Neural cell (in vitro differentiated cells): ENCODE measurements around the gene LCN2. TPM values are rescaled to one million over a fixed set of nuclear protein-coding genes. Genes with fewer than 3 reads are reported as not detected.

Experiments
- H2AFZ ChIP-seq: fragments of 200-600, 300-800 bp; sonication (generic), shearing (Covaris generic); 2 replicates; pipeline ENCODE4 v1.6.0; 2014; ENCODE audit warnings: low read depth, mild to moderate bottlenecking, antibody characterized with exemption, low read length, moderate library complexity
- H3F3A ChIP-seq: fragments of 200-600 bp; shearing (Covaris generic); 2 replicates; pipeline ENCODE4 v1.6.1; 2016; ENCODE audit warnings: mild to moderate bottlenecking, moderate library complexity, mixed read lengths, antibody characterized with exemption, low read length; ENCODE audit not compliant: insufficient read depth, poor library complexity, severe bottlenecking
- H3K27ac ChIP-seq: fragments of 200-600, 300-800 bp; sonication (generic), shearing (Covaris generic); 2 replicates; pipeline ENCODE4 v1.5.1; 2014; ENCODE audit warnings: mild to moderate bottlenecking, low read length, moderate library complexity
- H3K27me3 ChIP-seq: fragments of 300-800, 200-600 bp; sonication (generic), shearing (Covaris generic); 2 replicates; pipeline ENCODE4 v1.6.0; 2014; ENCODE audit warnings: mild to moderate bottlenecking, low read depth, low read length, moderate library complexity; ENCODE audit not compliant: insufficient read depth
- H3K36me3 ChIP-seq: fragments of 300-800, 200-600 bp; sonication (generic), shearing (Covaris generic); 2 replicates; pipeline ENCODE4 v1.5.1; 2014; ENCODE audit warnings: mild to moderate bottlenecking, antibody characterized with exemption, low read length, moderate library complexity; ENCODE audit not compliant: insufficient read depth
- H3K4me2 ChIP-seq: fragments of 300-800, 200-600 bp; sonication (generic), shearing (Covaris generic); 2 replicates; pipeline ENCODE4 v1.6.0; 2014; ENCODE audit warnings: mild to moderate bottlenecking, low read length
- H3K4me3 ChIP-seq: fragments of 300-800, 200-600 bp; sonication (generic), shearing (Covaris generic); 2 replicates; pipeline ENCODE4 v1.5.1; 2014; ENCODE audit warnings: mild to moderate bottlenecking, low read length, moderate library complexity
- H3K79me2 ChIP-seq: fragments of 200-600 bp; shearing (Covaris generic); replicated peaks from 2 replicates; pipeline ENCODE4 v1.6.0; 2014; ENCODE audit warnings: mild to moderate bottlenecking, low read length, moderate library complexity; ENCODE audit not compliant: insufficient read depth
- H3K9ac ChIP-seq: fragments of 300-800, 200-600 bp; sonication (generic), shearing (Covaris generic); 2 replicates; pipeline ENCODE4 v1.6.1; 2016; ENCODE audit warnings: mild to moderate bottlenecking, low read length, mixed read lengths
- H3K9me2 ChIP-seq: fragments of 200-600 bp; shearing (Covaris generic); 2 replicates; pipeline ENCODE4 v1.6.1; 2016; ENCODE audit warnings: mild to moderate bottlenecking, low read length, mixed read lengths; ENCODE audit not compliant: insufficient read depth
- H3K9me3 ChIP-seq: fragments of 200-600, 300-800 bp; sonication (generic), shearing (Covaris generic); 2 replicates; pipeline ENCODE4 v1.6.1; 2016; ENCODE audit warnings: mild to moderate bottlenecking, mixed run types, low read length, moderate library complexity, mixed read lengths
- H4K20me1 ChIP-seq: fragments of 200-600 bp; shearing (Covaris generic); 2 replicates; pipeline ENCODE4 v1.6.1; 2016; ENCODE audit warnings: mild to moderate bottlenecking, mixed run types; ENCODE audit not compliant: insufficient read depth
- CTCF ChIP-seq: fragments of 450-650 bp; IDR thresholded peaks from 2 replicates; pipeline ENCODE4 v1.5.1; 2014; ENCODE audit warnings: antibody characterized with exemption, mild to moderate bottlenecking, moderate library complexity; ENCODE audit not compliant: poor library complexity, severe bottlenecking
- EP300 ChIP-seq: fragments of 450-650 bp; conservative IDR thresholded peaks from 2 replicates; pipeline ENCODE4 v1.6.1; 2014; ENCODE audit warnings: antibody characterized with exemption, mild to moderate bottlenecking, moderate library complexity; ENCODE audit not compliant: poor library complexity, severe bottlenecking
- EZH2 ChIP-seq: fragments of 200-600, 300-800 bp; shearing (Covaris generic), sonication (generic); IDR thresholded peaks from 2 replicates; pipeline ENCODE4 v1.6.1; 2014; ENCODE audit warnings: antibody characterized with exemption, low read length, borderline replicate concordance, mild to moderate bottlenecking; ENCODE audit not compliant: insufficient read depth, poor library complexity, severe bottlenecking
- MXI1 ChIP-seq: fragments of 450-650 bp; conservative IDR thresholded peaks from 2 replicates; pipeline ENCODE4 v1.6.1; 2014; ENCODE audit warnings: antibody characterized with exemption, mild to moderate bottlenecking; ENCODE audit not compliant: poor library complexity, severe bottlenecking
- POLR2AphosphoS5 ChIP-seq: IDR thresholded peaks from 2 replicates; pipeline ENCODE4 v1.6.1; 2012
- RAD21 ChIP-seq: fragments of 450-650 bp; conservative IDR thresholded peaks from 2 replicates; pipeline ENCODE4 v1.6.1; 2014; ENCODE audit warnings: antibody characterized with exemption, mild to moderate bottlenecking, moderate library complexity
- SMC3 ChIP-seq: fragments of 450-650 bp; conservative IDR thresholded peaks from 2 replicates; pipeline ENCODE4 v1.6.1; 2014; ENCODE audit warnings: antibody characterized with exemption, mild to moderate bottlenecking, moderate library complexity; ENCODE audit not compliant: poor library complexity
- TAF1 ChIP-seq: IDR thresholded peaks from 2 replicates; pipeline ENCODE4 v1.6.1; 2012; ENCODE audit warnings: low read depth
- polyA plus RNA-seq: library from polyadenylated mRNA; depleted of rRNA; stranded (reverse); fragments of >200 nt; gene quantifications from 2 replicates; pipeline ENCODE4 v1.2.3, GENCODE V29; 2014
- TF ChIP-seq, protein P1 (sequence below): IDR thresholded peaks from 2 replicates; pipeline ENCODE4 v1.6.1; 2012; ENCODE audit warnings: borderline replicate concordance

The LCN2 gene
- polyA plus RNA-seq, 1 donor from 2014 or later, result not detected

DNA sequence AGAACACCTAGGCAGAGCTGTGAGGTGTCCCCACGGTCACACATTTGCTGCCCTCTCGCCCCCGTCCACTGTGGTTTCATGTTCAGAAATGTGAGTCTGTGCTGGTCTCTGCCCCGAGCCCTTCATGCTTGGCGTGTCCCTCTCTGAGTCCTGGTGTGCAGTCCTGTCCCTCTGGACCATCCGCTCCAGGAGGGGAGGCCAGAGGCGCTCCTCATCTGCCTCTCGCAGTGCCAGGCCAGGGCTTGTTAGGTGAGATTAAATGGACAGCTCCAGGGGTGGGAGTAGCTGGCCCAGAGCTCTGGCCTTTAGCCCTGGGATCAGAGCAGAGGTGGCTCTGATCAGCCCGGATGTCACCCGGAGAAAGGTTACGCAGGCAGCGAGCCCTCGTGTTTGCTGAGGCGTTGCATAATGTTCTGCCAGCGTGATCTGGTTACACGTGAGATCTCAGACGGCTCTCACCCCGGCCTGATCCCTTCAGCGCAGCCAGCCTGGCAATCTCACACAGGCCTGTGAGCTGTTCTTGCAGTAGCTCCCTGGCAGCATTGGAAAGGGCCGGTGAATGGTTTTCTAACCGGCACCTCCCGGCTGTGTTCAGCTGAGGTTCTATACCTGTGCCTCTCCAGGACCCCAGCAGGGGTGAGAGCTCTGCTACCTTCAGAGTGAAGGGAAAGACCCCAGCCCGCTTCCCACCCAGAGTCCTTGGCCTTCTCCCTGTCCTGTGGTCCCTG, 46.2 kb upstream of the LCN2 start:
- Histone ChIP-seq H3K27ac (no peak overlapping the region), H3K4me2 (no peak overlapping the region), H3F3A (no peaks in the 10 kb centered on the region), H2AFZ (no peak overlapping the region), H3K9ac (no peak overlapping the region), H3K36me3 (no peaks in the 10 kb centered on the region), H3K27me3 (no peaks in the 10 kb centered on the region), H3K9me3 (no peaks in the 10 kb centered on the region), H3K79me2 (no peaks in the 10 kb centered on the region), H3K4me3 (no peak overlapping the region), H4K20me1 (no peaks in the 10 kb centered on the region), H3K9me2 (no peaks in the 10 kb centered on the region)
- TF ChIP-seq POLR2AphosphoS5 (no peak), EZH2 (no peak), EP300 (no peak), SMC3 (no peak), TAF1 (no peak), CTCF (no peak), RAD21 (no peak), MXI1 (no peak)
- TF ChIP-seq, protein P1, sequence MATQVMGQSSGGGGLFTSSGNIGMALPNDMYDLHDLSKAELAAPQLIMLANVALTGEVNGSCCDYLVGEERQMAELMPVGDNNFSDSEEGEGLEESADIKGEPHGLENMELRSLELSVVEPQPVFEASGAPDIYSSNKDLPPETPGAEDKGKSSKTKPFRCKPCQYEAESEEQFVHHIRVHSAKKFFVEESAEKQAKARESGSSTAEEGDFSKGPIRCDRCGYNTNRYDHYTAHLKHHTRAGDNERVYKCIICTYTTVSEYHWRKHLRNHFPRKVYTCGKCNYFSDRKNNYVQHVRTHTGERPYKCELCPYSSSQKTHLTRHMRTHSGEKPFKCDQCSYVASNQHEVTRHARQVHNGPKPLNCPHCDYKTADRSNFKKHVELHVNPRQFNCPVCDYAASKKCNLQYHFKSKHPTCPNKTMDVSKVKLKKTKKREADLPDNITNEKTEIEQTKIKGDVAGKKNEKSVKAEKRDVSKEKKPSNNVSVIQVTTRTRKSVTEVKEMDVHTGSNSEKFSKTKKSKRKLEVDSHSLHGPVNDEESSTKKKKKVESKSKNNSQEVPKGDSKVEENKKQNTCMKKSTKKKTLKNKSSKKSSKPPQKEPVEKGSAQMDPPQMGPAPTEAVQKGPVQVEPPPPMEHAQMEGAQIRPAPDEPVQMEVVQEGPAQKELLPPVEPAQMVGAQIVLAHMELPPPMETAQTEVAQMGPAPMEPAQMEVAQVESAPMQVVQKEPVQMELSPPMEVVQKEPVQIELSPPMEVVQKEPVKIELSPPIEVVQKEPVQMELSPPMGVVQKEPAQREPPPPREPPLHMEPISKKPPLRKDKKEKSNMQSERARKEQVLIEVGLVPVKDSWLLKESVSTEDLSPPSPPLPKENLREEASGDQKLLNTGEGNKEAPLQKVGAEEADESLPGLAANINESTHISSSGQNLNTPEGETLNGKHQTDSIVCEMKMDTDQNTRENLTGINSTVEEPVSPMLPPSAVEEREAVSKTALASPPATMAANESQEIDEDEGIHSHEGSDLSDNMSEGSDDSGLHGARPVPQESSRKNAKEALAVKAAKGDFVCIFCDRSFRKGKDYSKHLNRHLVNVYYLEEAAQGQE, result no peak

GRCh38 chr9:128103589-128103962, 45.7 kb upstream of the LCN2 start:
- Histone ChIP-seq H3K27ac (no peak overlapping the region), H3K4me3 (no peak overlapping the region), H3K36me3 (no peaks in the 10 kb centered on the region), H3K4me2 (no peak overlapping the region), H4K20me1 (no peaks in the 10 kb centered on the region), H2AFZ (no peak overlapping the region), H3F3A (no peaks in the 10 kb centered on the region), H3K79me2 (no peaks in the 10 kb centered on the region), H3K27me3 (no peaks in the 10 kb centered on the region), H3K9ac (no peak overlapping the region), H3K9me2 (no peaks in the 10 kb centered on the region), H3K9me3 (no peaks in the 10 kb centered on the region)
- TF ChIP-seq EZH2 (no peak), CTCF (peak; percentile 19), RAD21 (no peak)
